ENCODE results near the gene GPR52. TPM values are rescaled to one million over a fixed set of nuclear protein-coding genes. Genes with fewer than 3 reads are reported as not detected.

The GPR52 gene
- total RNA-seq, 1 experiment from 2014 or later, result 0.90 TPM

- intact Hi-C loops (cut with micrococcal nuclease; ENCODE audit: unreplicated experiment), result no loop called here
These were observed 1.9 kb upstream of the GPR52 start for GRCh38 chr1:174445817-174446216.

DNA sequence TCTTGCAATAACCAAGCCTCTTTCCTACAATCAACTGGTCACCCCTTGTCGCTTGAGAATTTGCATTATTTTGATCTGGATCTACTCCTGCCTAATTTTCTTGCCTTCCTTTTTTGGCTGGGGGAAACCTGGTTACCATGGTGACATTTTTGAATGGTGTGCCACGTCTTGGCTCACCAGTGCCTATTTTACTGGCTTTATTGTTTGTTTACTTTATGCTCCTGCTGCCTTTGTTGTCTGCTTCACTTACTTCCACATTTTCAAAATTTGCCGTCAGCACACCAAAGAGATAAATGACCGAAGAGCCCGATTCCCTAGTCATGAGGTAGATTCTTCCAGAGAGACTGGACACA is 743 bp downstream of the GPR52 start:
- intact Hi-C loops (cut with micrococcal nuclease; ENCODE audit: unreplicated experiment), result no loop called here
- Histone ChIP-seq H3K36me3 (ENCODE audit: insufficient read depth, low read length, poor library complexity, severe bottlenecking) (no peaks in the 10 kb centered on the region), H3K4me1 (ENCODE audit: insufficient read depth, low read length, poor library complexity, severe bottlenecking) (no peaks in the 10 kb centered on the region), H3K9me3 (ENCODE audit: low read depth, low read length, poor library complexity, severe bottlenecking) (no peaks in the 10 kb centered on the region), H3K27me3 (replicated peaks; ENCODE audit: insufficient read depth, low read depth, low read length, poor library complexity) (no peaks in the 10 kb centered on the region), H3K4me3 (ENCODE audit: low read depth, low read length, poor library complexity, severe bottlenecking) (no peak overlapping the region), H3K27ac (ENCODE audit: low read depth, low read length, poor library complexity, severe bottlenecking) (no peak overlapping the region)
- CTCF ChIA-PET, result no interaction called here
- TF ChIP-seq, protein P1, sequence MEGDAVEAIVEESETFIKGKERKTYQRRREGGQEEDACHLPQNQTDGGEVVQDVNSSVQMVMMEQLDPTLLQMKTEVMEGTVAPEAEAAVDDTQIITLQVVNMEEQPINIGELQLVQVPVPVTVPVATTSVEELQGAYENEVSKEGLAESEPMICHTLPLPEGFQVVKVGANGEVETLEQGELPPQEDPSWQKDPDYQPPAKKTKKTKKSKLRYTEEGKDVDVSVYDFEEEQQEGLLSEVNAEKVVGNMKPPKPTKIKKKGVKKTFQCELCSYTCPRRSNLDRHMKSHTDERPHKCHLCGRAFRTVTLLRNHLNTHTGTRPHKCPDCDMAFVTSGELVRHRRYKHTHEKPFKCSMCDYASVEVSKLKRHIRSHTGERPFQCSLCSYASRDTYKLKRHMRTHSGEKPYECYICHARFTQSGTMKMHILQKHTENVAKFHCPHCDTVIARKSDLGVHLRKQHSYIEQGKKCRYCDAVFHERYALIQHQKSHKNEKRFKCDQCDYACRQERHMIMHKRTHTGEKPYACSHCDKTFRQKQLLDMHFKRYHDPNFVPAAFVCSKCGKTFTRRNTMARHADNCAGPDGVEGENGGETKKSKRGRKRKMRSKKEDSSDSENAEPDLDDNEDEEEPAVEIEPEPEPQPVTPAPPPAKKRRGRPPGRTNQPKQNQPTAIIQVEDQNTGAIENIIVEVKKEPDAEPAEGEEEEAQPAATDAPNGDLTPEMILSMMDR (conservative IDR thresholded peaks at IDR 0.05; ENCODE audit: low read depth, low read length), result no peak
- TF ChIP-seq EZH2 (IDR thresholded peaks at IDR 0.05; ENCODE audit: borderline replicate concordance, low read depth, low read length, poor library complexity, severe bottlenecking), result no peak
- no peak for DNase-seq (ENCODE audit: low spot score)
- BruUV-seq (replicated peaks), result no TSS peak
- POLR2A ChIA-PET (ENCODE audit: low non-redundant PET), result no interaction called here

More at GRCh38 chr1:174445817-174446216, 1.9 kb upstream of the GPR52 start:
- H3K27me3 ChIP-seq (replicated peaks; ENCODE audit: insufficient read depth, low read depth, low read length, poor library complexity), result no peaks in the 10 kb centered on the region
- H3K9me3 ChIP-seq (ENCODE audit: low read depth, low read length, poor library complexity, severe bottlenecking), result no peaks in the 10 kb centered on the region
- H3K4me1 ChIP-seq (ENCODE audit: insufficient read depth, low read length, poor library complexity, severe bottlenecking), result no peaks in the 10 kb centered on the region
- H3K4me3 ChIP-seq (ENCODE audit: low read depth, low read length, poor library complexity, severe bottlenecking), result no peak overlapping the region
- ChIA-PET CTCF (interaction anchor here (0.5 kb wide), 1 partner anchor 325 kb away, joined by 4 read pairs; no protein-coding TSS in a partner anchor), POLR2A (ENCODE audit: low non-redundant PET) (no interaction called here)
- H3K27ac ChIP-seq (ENCODE audit: low read depth, low read length, poor library complexity, severe bottlenecking), result no peak overlapping the region
- no peak for TF ChIP-seq EZH2 (IDR thresholded peaks at IDR 0.05; ENCODE audit: borderline replicate concordance, low read depth, low read length, poor library complexity, severe bottlenecking)
- TF ChIP-seq, protein P1 (conservative IDR thresholded peaks at IDR 0.05; ENCODE audit: low read depth, low read length), result no peak
- BruUV-seq (replicated peaks), result no TSS peak
- DNase-seq (ENCODE audit: low spot score), result no peak
- H3K36me3 ChIP-seq (ENCODE audit: insufficient read depth, low read length, poor library complexity, severe bottlenecking), result no peaks in the 10 kb centered on the region

GRCh38 chr1:174448974-174449373 is 1.2 kb downstream of the GPR52 start:
- CTCF ChIA-PET, result no interaction called here
- no peaks in the 10 kb centered on the region for H3K36me3 ChIP-seq (ENCODE audit: insufficient read depth, low read length, poor library complexity, severe bottlenecking)
- POLR2A ChIA-PET (ENCODE audit: low non-redundant PET), result no interaction called here
- no peak overlapping the region for H3K4me3 ChIP-seq (ENCODE audit: low read depth, low read length, poor library complexity, severe bottlenecking)
- intact Hi-C loops (cut with micrococcal nuclease; ENCODE audit: unreplicated experiment), result no loop called here
- H3K27ac ChIP-seq (ENCODE audit: low read depth, low read length, poor library complexity, severe bottlenecking), result no peak overlapping the region
- no TSS peak for BruUV-seq (replicated peaks)
- H3K9me3 ChIP-seq (ENCODE audit: low read depth, low read length, poor library complexity, severe bottlenecking), result no peaks in the 10 kb centered on the region
- no peaks in the 10 kb centered on the region for H3K27me3 ChIP-seq (replicated peaks; ENCODE audit: insufficient read depth, low read depth, low read length, poor library complexity)
- no peak for DNase-seq (ENCODE audit: low spot score)
- TF ChIP-seq EZH2 (IDR thresholded peaks at IDR 0.05; ENCODE audit: borderline replicate concordance, low read depth, low read length, poor library complexity, severe bottlenecking), result no peak
- TF ChIP-seq, protein P1 (conservative IDR thresholded peaks at IDR 0.05; ENCODE audit: low read depth, low read length), result no peak
- no peaks in the 10 kb centered on the region for H3K4me1 ChIP-seq (ENCODE audit: insufficient read depth, low read length, poor library complexity, severe bottlenecking)

Measured in A673 (cell line).